ENCODE results near the gene SLC66A2.

The SLC66A2 gene

DNA sequence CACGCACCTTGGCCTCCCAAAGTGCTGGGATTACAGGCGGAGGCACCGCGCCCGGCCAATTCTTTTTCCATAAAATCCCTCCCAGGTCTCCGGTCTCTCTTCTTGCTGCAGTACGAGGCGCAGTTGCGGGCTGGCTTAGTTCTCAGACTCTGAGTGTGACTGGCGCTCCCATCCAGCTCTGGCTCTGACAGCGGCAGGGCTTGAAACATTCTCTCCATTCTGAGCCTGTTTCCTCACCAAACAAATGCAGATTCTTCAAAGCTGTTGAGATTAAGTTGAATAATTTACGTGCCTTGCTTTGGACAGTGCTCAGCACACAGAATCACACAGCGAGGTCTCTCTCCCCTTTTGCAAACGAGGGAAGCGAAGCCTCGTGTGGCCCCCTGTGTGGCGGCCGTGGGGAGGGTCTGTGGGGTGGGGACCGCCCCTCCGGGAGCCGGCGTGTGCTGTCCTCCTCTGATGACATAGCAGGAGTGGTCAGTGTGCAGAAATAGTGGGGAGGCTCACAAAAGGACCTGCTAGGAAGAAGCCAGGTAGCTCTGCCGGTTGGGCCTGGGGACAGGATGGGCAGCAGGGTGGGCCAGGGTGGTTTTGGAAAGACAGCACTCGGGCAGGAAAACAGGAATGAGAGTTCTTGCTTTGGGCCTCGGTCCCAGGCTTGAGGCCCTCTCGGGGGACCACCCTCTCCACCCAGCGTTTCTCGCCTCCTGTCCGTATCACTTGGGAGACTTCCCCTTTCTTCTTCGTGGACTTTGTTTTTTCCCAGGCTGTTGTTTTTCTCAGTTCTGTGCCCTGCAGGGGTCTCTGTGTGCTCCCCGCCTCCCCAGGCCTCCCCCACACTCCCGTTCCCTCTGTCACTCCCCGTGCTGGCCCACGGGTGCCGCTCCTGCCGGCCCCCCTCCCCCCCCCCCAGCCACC is 78.7 kb downstream of the SLC66A2 start:
- TF ChIP-seq, protein P1, sequence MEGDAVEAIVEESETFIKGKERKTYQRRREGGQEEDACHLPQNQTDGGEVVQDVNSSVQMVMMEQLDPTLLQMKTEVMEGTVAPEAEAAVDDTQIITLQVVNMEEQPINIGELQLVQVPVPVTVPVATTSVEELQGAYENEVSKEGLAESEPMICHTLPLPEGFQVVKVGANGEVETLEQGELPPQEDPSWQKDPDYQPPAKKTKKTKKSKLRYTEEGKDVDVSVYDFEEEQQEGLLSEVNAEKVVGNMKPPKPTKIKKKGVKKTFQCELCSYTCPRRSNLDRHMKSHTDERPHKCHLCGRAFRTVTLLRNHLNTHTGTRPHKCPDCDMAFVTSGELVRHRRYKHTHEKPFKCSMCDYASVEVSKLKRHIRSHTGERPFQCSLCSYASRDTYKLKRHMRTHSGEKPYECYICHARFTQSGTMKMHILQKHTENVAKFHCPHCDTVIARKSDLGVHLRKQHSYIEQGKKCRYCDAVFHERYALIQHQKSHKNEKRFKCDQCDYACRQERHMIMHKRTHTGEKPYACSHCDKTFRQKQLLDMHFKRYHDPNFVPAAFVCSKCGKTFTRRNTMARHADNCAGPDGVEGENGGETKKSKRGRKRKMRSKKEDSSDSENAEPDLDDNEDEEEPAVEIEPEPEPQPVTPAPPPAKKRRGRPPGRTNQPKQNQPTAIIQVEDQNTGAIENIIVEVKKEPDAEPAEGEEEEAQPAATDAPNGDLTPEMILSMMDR (conservative IDR thresholded peaks at IDR 0.05; ENCODE audit: low read depth, low read length): no peak
- H3K4me3 ChIP-seq (ENCODE audit: low read depth, low read length): no peak overlapping the region
- DNase-seq (ENCODE audit: low read depth): no peak

DNA sequence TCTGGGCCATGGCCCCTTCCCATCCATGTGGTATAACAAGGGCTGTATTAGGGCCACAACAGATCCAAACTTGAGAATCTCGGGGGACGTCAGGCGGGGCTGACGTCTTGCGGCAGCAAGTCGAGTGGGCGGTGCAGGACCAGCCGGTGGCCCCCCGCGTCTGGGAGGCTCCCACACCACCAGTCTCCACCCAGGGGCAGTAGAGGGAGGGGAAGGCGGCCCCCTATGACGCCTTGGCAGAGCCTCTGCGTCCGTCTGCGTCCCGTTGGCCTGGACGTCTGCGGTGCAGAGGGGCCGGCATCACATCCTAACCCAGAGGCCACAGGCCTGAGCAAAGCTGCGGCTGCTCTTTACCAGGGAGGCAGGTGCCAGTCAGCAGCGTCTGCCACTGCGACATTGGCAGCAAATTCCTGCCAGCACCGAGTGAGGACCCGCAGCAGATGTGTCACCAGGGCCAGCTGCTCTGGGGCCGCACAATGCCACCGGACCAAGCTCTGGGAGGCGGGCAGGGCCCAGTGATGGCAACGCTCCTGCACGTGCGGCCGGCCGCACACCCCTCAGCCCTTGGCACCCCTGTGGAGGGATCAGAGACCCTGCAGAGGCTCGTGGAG is 79.9 kb downstream of the SLC66A2 start:
- TF ChIP-seq, protein P1 (conservative IDR thresholded peaks at IDR 0.05; ENCODE audit: low read depth, low read length): no peak
- DNase-seq (ENCODE audit: low read depth): no peak
- no peak overlapping the region for H3K4me3 ChIP-seq (ENCODE audit: low read depth, low read length)

DNA sequence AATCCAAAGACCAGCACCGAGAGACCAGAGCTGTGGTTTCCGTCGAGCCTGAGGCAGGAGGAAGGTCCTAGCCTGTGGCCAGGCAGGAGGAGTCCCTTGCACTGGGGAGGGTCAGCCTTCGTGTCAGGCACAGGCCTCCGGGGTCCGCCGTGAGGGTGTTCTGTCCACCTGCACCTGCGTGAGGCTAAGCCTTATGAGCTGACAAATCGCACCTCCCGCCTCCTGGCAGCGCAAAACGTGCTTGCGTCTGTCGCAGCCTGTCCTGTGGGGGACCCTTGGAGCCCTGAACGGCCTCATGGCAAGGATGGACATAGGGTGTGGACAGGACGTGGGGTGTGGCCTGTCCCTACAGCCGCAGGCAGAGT is 80.4 kb downstream of the SLC66A2 start:
- no peak for DNase-seq (ENCODE audit: low read depth)
- TF ChIP-seq, protein P1 (conservative IDR thresholded peaks at IDR 0.05; ENCODE audit: low read depth, low read length): no peak
- H3K4me3 ChIP-seq (ENCODE audit: low read depth, low read length): no peak overlapping the region

DNA sequence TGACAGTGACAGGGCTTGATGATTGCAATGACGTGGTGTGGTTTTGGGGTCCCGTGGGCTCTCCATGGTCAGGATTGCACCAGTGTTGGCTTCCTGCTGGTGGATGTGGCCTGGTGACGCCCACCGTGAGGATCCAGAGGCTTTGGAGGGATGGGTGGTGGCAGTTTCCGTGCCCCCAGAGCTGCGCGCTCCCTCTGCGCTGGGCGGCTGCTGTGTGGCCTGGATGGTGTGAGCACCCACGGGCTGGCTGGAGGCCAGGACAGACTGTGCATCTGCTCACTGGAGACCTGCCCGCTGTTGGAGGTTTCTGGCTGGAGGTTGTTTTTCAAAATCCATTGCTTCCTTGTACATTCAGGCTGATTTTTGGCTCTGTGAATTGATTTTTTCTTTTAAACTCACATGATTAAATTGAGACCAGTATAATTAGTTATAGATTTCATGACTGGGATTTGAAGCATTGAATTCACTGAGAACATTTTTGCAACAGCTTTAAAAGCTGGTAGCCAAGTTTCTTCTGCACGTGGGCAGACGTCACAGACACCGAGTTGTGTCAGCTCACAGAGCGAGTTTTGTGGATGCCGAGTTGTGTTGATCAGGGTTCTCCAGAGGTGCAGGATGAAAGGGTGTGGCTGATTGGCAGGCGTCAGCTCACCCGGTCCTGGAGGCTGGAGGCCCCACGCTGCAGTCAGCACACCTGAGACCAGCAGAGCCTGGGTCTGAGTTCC is 81.0 kb downstream of the SLC66A2 start:
- DNase-seq (ENCODE audit: low read depth): no peak
- no peak overlapping the region for H3K4me3 ChIP-seq (ENCODE audit: low read depth, low read length)
- TF ChIP-seq, protein P1 (conservative IDR thresholded peaks at IDR 0.05; ENCODE audit: low read depth, low read length): no peak

DNA sequence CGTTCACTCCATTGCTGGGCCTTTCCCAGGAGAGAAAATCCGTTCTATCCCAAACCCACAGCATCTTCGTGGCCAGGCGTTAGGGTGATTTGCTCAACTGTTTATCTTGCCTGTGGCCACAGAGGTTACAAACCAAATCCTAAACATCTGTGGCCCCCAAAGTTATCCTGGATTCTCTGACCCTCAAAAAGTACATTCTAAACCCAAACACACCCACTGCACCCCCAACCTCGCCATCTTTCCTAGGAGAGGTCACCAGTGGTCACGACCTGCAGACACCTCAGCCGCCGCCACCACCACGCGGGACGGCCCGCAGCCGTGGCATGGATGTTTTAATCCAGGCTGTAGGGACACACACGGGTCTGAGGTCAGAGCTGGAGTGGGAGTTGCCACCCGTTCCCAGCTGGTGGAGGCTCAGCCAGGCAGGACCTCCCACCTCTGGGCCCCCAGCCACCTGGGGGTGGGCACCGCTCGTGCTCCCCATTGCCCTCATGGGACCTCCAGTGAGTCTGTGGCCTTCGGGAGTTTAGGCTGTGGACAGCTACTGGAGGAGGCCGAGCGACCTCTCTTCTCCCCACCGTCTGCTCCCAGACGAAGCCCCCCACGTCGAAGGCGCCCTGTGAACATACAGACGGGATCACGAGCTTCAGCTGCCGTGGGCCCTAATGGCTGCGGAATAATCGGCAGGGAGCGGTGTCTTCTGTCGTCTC is 81.7 kb downstream of the SLC66A2 start:
- H3K4me3 ChIP-seq (ENCODE audit: low read depth, low read length): no peak overlapping the region
- no peak for DNase-seq (ENCODE audit: low read depth)
- TF ChIP-seq, protein P1 (conservative IDR thresholded peaks at IDR 0.05; ENCODE audit: low read depth, low read length): no peak

DNA sequence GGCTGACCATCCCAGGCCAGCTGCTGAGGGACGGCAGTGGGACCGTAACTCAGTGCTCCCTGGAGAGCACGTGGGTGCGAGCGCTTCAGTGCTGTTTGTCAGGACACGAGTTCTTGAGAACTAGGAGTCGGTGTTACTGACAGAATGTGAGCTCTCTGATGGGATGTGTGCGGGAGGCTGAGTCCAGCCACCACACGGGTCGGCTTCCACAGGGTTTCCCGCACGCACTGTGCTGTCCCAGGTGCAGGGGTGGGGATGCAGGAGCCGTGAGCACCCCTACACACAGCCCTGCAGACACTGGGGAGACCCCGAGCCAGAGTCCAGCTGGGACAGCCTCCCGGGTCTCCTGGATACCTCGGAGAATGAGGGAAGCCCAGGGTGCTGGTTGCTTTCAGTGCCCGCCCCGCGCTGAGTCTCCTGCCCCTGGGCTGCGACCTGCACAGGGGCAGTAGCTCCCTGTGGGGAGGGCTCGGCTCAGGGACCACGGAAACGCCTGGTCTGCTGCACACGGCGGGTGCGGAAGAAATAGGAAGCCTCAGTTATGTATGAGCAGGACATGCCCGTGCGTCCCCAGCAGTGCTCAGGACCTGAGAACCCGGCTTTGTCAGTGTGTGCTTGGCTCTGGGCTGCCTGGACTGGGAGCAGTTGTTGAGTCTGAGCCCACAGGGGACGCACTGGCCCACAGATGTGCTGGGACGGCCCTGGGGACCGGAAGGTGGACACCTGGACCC is 82.5 kb downstream of the SLC66A2 start:
- H3K4me3 ChIP-seq (ENCODE audit: low read depth, low read length): no peak overlapping the region
- TF ChIP-seq, protein P1 (conservative IDR thresholded peaks at IDR 0.05; ENCODE audit: low read depth, low read length): no peak
- no peak for DNase-seq (ENCODE audit: low read depth)

All from choroid plexus epithelial cell (primary cell).